ENCODE data around the gene JPH2. TPM values are rescaled to one million over a fixed set of nuclear protein-coding genes. Genes with fewer than 3 reads are reported as not detected.

JPH2 gene
- total and polyA plus RNA-seq, 2 experiments from 2014 or later: 0.16 to 1.1 TPM

GRCh38 chr20:44136579-44137265 is 50.3 kb downstream of the JPH2 start:
- ATAC-seq: no peak
- Mint-ChIP-seq H3K4me1 (peaks cover 6% of the 10 kb centered on the region; the same call in 2 of the 3 replicates), H3K36me3 (ENCODE audit: low read depth) (no peaks in the 10 kb centered on the region), H3K9me3 (no peaks in the 10 kb centered on the region), H3K4me3 (no peak overlapping the region), H3K27me3 (ENCODE audit: insufficient read depth, low read depth, poor library complexity) (peaks cover 7% of the 10 kb centered on the region), H3K27ac (no peak overlapping the region)
- Histone ChIP-seq H4K20me1 (replicated peaks; ENCODE audit: insufficient read depth) (no peaks in the 10 kb centered on the region), H3K27ac (ENCODE audit: low read depth) (no peak overlapping the region), H2AFZ (no peak overlapping the region), H3K36me3 (ENCODE audit: insufficient read depth) (no peaks in the 10 kb centered on the region), H3K4me2 (no peak overlapping the region), H3F3A (replicated peaks; ENCODE audit: low read depth) (no peaks in the 10 kb centered on the region), H3K4me1 (ENCODE audit: insufficient read depth) (peaks cover 4% of the 10 kb centered on the region; the same call in 1 of the 2 replicates), H3K27me3 (ENCODE audit: insufficient read depth) (no peaks in the 10 kb centered on the region), H3K4me3 (no peak overlapping the region), H3K79me2 (replicated peaks; ENCODE audit: insufficient read depth) (no peaks in the 10 kb centered on the region), H3K9me2 (ENCODE audit: insufficient read depth) (no peaks in the 10 kb centered on the region)
- DNase-seq (ENCODE audit: low spot score): no peak
- TF ChIP-seq, protein P1, sequence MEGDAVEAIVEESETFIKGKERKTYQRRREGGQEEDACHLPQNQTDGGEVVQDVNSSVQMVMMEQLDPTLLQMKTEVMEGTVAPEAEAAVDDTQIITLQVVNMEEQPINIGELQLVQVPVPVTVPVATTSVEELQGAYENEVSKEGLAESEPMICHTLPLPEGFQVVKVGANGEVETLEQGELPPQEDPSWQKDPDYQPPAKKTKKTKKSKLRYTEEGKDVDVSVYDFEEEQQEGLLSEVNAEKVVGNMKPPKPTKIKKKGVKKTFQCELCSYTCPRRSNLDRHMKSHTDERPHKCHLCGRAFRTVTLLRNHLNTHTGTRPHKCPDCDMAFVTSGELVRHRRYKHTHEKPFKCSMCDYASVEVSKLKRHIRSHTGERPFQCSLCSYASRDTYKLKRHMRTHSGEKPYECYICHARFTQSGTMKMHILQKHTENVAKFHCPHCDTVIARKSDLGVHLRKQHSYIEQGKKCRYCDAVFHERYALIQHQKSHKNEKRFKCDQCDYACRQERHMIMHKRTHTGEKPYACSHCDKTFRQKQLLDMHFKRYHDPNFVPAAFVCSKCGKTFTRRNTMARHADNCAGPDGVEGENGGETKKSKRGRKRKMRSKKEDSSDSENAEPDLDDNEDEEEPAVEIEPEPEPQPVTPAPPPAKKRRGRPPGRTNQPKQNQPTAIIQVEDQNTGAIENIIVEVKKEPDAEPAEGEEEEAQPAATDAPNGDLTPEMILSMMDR (conservative IDR thresholded peaks at IDR 0.05; ENCODE audit: low read depth in 2 of 2): no peak
- TF ChIP-seq, protein P2, sequence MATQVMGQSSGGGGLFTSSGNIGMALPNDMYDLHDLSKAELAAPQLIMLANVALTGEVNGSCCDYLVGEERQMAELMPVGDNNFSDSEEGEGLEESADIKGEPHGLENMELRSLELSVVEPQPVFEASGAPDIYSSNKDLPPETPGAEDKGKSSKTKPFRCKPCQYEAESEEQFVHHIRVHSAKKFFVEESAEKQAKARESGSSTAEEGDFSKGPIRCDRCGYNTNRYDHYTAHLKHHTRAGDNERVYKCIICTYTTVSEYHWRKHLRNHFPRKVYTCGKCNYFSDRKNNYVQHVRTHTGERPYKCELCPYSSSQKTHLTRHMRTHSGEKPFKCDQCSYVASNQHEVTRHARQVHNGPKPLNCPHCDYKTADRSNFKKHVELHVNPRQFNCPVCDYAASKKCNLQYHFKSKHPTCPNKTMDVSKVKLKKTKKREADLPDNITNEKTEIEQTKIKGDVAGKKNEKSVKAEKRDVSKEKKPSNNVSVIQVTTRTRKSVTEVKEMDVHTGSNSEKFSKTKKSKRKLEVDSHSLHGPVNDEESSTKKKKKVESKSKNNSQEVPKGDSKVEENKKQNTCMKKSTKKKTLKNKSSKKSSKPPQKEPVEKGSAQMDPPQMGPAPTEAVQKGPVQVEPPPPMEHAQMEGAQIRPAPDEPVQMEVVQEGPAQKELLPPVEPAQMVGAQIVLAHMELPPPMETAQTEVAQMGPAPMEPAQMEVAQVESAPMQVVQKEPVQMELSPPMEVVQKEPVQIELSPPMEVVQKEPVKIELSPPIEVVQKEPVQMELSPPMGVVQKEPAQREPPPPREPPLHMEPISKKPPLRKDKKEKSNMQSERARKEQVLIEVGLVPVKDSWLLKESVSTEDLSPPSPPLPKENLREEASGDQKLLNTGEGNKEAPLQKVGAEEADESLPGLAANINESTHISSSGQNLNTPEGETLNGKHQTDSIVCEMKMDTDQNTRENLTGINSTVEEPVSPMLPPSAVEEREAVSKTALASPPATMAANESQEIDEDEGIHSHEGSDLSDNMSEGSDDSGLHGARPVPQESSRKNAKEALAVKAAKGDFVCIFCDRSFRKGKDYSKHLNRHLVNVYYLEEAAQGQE (IDR thresholded peaks at IDR 0.05; ENCODE audit: unreplicated experiment): no peak
- TF ChIP-seq ZNF114 (CRISPR knock-in tag; IDR thresholded peaks at IDR 0.05) (no peak), JUNB (IDR thresholded peaks at IDR 0.05; ENCODE audit: unreplicated experiment) (no peak), POLR2AphosphoS5 (IDR thresholded peaks at IDR 0.05; ENCODE audit: low read depth) (no peak), EZH2 (IDR thresholded peaks at IDR 0.05; ENCODE audit: low read depth, unreplicated experiment) (no peak), CREB1 (CRISPR knock-in tag; IDR thresholded peaks at IDR 0.05; ENCODE audit: low read depth) (no peak), EZH2phosphoT487 (IDR thresholded peaks at IDR 0.05; ENCODE audit: unreplicated experiment) (no peak), ZNF331 (CRISPR knock-in tag; IDR thresholded peaks at IDR 0.05; ENCODE audit: low read depth) (no peak)
- TF ChIP-seq, protein P3, sequence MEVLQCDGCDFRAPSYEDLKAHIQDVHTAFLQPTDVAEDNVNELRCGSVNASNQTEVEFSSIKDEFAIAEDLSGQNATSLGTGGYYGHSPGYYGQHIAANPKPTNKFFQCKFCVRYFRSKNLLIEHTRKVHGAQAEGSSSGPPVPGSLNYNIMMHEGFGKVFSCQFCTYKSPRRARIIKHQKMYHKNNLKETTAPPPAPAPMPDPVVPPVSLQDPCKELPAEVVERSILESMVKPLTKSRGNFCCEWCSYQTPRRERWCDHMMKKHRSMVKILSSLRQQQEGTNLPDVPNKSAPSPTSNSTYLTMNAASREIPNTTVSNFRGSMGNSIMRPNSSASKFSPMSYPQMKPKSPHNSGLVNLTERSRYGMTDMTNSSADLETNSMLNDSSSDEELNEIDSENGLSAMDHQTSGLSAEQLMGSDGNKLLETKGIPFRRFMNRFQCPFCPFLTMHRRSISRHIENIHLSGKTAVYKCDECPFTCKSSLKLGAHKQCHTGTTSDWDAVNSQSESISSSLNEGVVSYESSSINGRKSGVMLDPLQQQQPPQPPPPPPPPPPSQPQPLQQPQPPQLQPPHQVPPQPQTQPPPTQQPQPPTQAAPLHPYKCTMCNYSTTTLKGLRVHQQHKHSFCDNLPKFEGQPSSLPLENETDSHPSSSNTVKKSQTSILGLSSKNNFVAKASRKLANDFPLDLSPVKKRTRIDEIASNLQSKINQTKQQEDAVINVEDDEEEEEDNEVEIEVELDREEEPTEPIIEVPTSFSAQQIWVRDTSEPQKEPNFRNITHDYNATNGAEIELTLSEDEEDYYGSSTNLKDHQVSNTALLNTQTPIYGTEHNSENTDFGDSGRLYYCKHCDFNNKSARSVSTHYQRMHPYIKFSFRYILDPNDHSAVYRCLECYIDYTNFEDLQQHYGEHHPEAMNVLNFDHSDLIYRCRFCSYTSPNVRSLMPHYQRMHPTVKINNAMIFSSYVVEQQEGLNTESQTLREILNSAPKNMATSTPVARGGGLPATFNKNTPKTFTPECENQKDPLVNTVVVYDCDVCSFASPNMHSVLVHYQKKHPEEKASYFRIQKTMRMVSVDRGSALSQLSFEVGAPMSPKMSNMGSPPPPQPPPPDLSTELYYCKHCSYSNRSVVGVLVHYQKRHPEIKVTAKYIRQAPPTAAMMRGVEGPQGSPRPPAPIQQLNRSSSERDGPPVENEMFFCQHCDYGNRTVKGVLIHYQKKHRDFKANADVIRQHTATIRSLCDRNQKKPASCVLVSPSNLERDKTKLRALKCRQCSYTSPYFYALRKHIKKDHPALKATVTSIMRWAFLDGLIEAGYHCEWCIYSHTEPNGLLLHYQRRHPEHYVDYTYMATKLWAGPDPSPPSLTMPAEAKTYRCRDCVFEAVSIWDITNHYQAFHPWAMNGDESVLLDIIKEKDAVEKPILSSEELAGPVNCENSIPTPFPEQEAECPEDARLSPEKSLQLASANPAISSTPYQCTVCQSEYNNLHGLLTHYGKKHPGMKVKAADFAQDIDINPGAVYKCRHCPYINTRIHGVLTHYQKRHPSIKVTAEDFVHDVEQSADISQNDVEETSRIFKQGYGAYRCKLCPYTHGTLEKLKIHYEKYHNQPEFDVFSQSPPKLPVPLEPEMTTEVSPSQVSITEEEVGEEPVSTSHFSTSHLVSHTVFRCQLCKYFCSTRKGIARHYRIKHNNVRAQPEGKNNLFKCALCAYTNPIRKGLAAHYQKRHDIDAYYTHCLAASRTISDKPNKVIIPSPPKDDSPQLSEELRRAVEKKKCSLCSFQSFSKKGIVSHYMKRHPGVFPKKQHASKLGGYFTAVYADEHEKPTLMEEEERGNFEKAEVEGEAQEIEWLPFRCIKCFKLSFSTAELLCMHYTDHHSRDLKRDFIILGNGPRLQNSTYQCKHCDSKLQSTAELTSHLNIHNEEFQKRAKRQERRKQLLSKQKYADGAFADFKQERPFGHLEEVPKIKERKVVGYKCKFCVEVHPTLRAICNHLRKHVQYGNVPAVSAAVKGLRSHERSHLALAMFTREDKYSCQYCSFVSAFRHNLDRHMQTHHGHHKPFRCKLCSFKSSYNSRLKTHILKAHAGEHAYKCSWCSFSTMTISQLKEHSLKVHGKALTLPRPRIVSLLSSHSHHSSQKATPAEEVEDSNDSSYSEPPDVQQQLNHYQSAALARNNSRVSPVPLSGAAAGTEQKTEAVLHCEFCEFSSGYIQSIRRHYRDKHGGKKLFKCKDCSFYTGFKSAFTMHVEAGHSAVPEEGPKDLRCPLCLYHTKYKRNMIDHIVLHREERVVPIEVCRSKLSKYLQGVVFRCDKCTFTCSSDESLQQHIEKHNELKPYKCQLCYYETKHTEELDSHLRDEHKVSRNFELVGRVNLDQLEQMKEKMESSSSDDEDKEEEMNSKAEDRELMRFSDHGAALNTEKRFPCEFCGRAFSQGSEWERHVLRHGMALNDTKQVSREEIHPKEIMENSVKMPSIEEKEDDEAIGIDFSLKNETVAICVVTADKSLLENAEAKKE (CRISPR knock-in tag; IDR thresholded peaks at IDR 0.05): no peak
- TF ChIP-seq, protein P4, sequence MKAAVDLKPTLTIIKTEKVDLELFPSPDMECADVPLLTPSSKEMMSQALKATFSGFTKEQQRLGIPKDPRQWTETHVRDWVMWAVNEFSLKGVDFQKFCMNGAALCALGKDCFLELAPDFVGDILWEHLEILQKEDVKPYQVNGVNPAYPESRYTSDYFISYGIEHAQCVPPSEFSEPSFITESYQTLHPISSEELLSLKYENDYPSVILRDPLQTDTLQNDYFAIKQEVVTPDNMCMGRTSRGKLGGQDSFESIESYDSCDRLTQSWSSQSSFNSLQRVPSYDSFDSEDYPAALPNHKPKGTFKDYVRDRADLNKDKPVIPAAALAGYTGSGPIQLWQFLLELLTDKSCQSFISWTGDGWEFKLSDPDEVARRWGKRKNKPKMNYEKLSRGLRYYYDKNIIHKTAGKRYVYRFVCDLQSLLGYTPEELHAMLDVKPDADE (IDR thresholded peaks at IDR 0.05): no peak

Measured in GM23338 (cell line).